Skin epidermis (tissue), 12 donors: ENCODE results near the gene STK4.

Experiments used
- H3K27ac ChIP-seq, 21 experiments: fragments of 200-600 bp; sonication (generic) in 11 of 21; one replicate each; pipeline ENCODE4 v1.5.0; 2020; ENCODE audit warnings: mild to moderate bottlenecking in 3 of 21, inconsistent platforms in 2 of 21, moderate library complexity in 2 of 21
- H3K4me3 ChIP-seq, 7 experiments: fragments of 200-600 bp; sonication (generic) in 2 of 7; one replicate each; pipeline ENCODE4 v1.5.0; 2020; ENCODE audit warnings: inconsistent platforms in 2 of 7, mild to moderate bottlenecking in 2 of 7, moderate library complexity in 1 of 7

Gene STK4

GRCh38 chr20:45119556-45120266 is 153.4 kb downstream of the STK4 start:
- H3K4me3 ChIP-seq: no peak overlapping the region
- H3K27ac ChIP-seq: no peak overlapping the region

DNA sequence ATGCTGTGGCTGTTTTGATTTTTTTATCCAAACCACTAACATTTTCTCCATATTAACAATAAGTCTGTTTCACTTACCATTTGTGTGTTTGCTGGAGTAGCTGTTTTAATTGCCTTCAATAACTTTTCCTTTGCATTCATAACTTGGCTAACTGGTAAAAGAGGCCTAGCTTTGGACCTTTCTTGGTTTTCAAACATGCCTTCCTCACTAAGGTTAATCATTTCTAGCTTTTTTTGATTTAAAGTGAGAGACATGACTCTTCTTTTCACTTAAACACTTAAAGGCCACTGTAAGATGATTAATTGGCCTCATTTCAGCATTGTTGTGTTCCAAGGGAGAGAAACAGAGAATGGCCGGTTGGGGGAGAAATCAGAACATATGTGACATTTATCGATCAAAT is 155.1 kb downstream of the STK4 start:
- no peak overlapping the region for H3K4me3 ChIP-seq
- H3K27ac ChIP-seq: no peak overlapping the region

- H3K4me3 ChIP-seq: no peak within 1 kb of the TSS
- H3K27ac ChIP-seq: no peak within 1 kb of the TSS
Measured at GRCh38 chr20:45124365-45124764, 158.1 kb downstream of the STK4 start, which contains the start of gene WFDC12. WFDC12 (minus strand) TSS chr20:45124465; CDS start chr20:45124447, 18 bp downstream.

DNA sequence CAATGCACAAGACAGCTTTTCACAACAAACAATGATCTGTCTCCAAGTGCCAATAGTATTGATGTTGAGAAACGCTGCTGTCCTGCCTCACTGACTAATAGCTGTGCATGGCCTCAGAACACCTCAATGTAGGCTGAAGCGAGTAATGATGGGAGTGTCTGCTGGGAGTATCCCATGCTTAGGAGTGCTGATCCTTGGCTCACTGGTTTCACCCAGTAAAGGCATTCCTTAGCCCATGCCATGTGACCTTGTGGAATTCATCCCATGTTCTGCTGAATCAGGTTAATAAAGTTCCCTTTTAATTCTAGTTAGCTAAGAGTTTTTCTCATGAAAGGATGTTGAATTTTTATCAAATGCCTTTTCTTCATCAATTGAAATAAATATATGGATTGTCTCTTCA is 161.8 kb downstream of the STK4 start:
- H3K27ac ChIP-seq: no peak overlapping the region
- H3K4me3 ChIP-seq: no peak overlapping the region
